ENCODE measurements around the gene CTTNBP2NL. TPM values are rescaled to one million over a fixed set of nuclear protein-coding genes. Genes with fewer than 3 reads are reported as not detected.

The CTTNBP2NL gene
- 10 to 100 TPM; 83.3 to 85.1 TPM for total RNA-seq
- long read RNA-seq, full-length matches to known transcripts = 8 of 44 reads
- long read RNA-seq, partial matches to known transcripts = 9 of 44 reads
- long read RNA-seq, other reads (novel, unspliced or antisense) = 27 of 44 reads

GRCh38 chr1:112395821-112396652, at the start of gene CTTNBP2NL:
CTTNBP2NL (plus strand) TSS chr1:112396214; CDS start chr1:112416166, 19,952 bp downstream.
- DNase-seq (peak; percentile 97 to 98), ATAC-seq (peak; percentile 75)
- intact Hi-C loops (cut with DNase I, micrococcal nuclease) = loop anchor here (10.0 kb wide), 2 partner anchors 69 to 219 kb away; partner anchors contain the start of genes CAPZA1 (in 1 of the 2) and ST7L (in 1 of the 2)

GRCh38 chr1:112346801-112347350, 49.1 kb upstream of the CTTNBP2NL start:
- DNase-seq (no peak), ATAC-seq (no peak)
- intact Hi-C loops (cut with DNase I, micrococcal nuclease) = no loop called here

GRCh38 chr1:112356765-112357164, 39.2 kb upstream of the CTTNBP2NL start:
- intact Hi-C loops (cut with DNase I, micrococcal nuclease) = no loop called here
- DNase-seq (no peak), ATAC-seq (no peak)

GRCh38 chr1:112357467-112357866, 38.5 kb upstream of the CTTNBP2NL start:
- ATAC-seq = no peak
- DNase-seq = no peak
- intact Hi-C loops (cut with DNase I, micrococcal nuclease) = no loop called here

- ATAC-seq = no peak
- no peak for DNase-seq
- intact Hi-C loops (cut with DNase I, micrococcal nuclease) = no loop called here
These were observed 37.8 kb upstream of the CTTNBP2NL start for GRCh38 chr1:112358061-112358770.

- ATAC-seq = peak; percentile 63
- DNase-seq = peak; percentile 71 to 72
- intact Hi-C loops (cut with DNase I, micrococcal nuclease) = no loop called here
These were observed 37.1 kb upstream of the CTTNBP2NL start for GRCh38 chr1:112358798-112359408.

GRCh38 chr1:112359961-112360767, 35.9 kb upstream of the CTTNBP2NL start:
- peak; percentile 75 for ATAC-seq
- peak; percentile 46 to 88 for DNase-seq
- intact Hi-C loops (cut with DNase I, micrococcal nuclease) = no loop called here

- intact Hi-C loops (cut with DNase I, micrococcal nuclease) = no loop called here
- ATAC-seq = no peak
- DNase-seq = no peak
These were observed 32.4 kb upstream of the CTTNBP2NL start for GRCh38 chr1:112363636-112364035.

GRCh38 chr1:112368198-112368597, 27.8 kb upstream of the CTTNBP2NL start:
- ATAC-seq (no peak), DNase-seq (no peak)
- intact Hi-C loops (cut with DNase I, micrococcal nuclease) = no loop called here

- DNase-seq (peak; percentile 77 to 94), ATAC-seq (peak; percentile 100)
- intact Hi-C loops (cut with DNase I, micrococcal nuclease) = no loop called here
These were observed 26.4 kb upstream of the CTTNBP2NL start for GRCh38 chr1:112369392-112370285.

- intact Hi-C loops (cut with DNase I, micrococcal nuclease) = no loop called here
- DNase-seq (no peak), ATAC-seq (no peak)
These were observed 25.0 kb upstream of the CTTNBP2NL start for GRCh38 chr1:112370996-112371395.

GRCh38 chr1:112371775-112372174, 24.2 kb upstream of the CTTNBP2NL start:
- intact Hi-C loops (cut with DNase I, micrococcal nuclease) = no loop called here
- no peak for DNase-seq
- ATAC-seq = no peak

- DNase-seq = no peak
- intact Hi-C loops (cut with DNase I, micrococcal nuclease) = no loop called here
- ATAC-seq = no peak
These were observed 22.2 kb upstream of the CTTNBP2NL start for GRCh38 chr1:112373806-112374205.

- DNase-seq (no peak), ATAC-seq (no peak)
- intact Hi-C loops (cut with DNase I, micrococcal nuclease) = no loop called here
These were observed 20.3 kb upstream of the CTTNBP2NL start for GRCh38 chr1:112375701-112376100.

- no peak for ATAC-seq
- intact Hi-C loops (cut with DNase I, micrococcal nuclease) = no loop called here
- DNase-seq = no peak
These were observed 15.7 kb upstream of the CTTNBP2NL start for GRCh38 chr1:112380356-112380755.

- intact Hi-C loops (cut with DNase I, micrococcal nuclease) = no loop called here
- ATAC-seq (no peak), DNase-seq (no peak)
These were observed 14.5 kb upstream of the CTTNBP2NL start for GRCh38 chr1:112381324-112382076.
